Stimulated activated naive CD4-positive, alpha-beta T cell (primary cell): ENCODE data around the gene SRPK1.

ENCODE experiments used
- DNase-seq, 6 experiments: peaks; one replicate each; lab custom pipeline; 2025; lab: John Stamatoyannopoulos, UW

Gene SRPK1

GRCh38 chr6:35898003-35898402, 22.9 kb downstream of the SRPK1 start:
- DNase-seq: no peak

GRCh38 chr6:35897486-35897885, 23.4 kb downstream of the SRPK1 start:
- DNase-seq: no peak

DNA sequence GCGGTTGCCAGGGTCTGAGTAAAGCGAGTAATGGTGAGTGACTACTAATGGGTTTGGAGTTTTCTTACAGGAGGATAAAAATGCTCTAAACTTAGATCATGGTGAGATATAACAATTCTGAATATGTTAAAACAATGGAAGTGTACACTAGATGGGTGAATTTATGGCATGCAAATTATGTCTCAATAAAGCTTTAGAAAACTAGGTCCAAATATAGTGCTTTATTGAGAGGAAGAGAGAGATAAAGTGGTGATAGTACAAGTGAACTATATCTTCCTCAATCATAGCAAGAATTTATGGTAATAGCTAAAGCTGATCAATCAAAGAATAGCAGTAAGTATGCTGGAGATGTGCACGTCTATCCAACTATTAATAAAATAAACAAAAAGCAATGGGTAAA, 23.9 kb downstream of the SRPK1 start:
- no peak for DNase-seq

DNA sequence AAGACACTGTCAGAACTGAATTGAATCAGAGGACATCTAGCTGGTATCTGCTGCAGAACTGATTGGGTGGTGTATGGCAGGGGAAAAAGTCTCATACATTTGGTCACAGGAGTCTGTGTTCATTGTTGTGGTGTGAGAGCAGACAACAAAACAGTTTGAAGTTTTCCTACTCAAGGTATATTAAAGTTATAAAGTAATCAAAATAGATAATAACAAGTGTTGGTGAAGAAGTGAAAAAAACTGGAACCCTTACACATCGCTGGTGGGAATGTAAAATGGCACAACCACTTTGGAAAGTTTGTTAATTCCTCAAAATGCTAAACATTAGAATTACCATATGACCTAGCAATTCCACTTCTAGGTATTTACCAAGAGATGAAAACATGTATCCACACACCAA, 24.7 kb downstream of the SRPK1 start:
- DNase-seq: no peak

DNA sequence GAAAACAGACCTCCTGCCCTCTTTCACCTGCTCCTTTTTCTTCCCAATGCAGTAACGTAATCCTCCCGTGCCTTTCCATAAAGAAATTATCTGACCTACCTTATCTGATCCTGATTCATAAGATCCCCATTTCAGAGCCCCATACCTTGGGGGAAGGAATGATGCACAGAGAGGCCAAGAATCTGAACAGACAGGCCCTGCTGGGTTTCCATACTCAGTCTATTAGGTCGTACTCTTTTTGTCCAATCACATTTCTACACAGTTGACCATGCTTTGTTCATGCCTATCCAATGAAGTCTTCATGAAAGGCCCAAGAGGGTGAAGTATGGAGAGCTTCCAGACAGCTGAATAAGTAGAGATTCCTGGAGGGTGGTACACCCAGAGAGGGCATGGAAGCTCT, 25.3 kb downstream of the SRPK1 start:
- DNase-seq: no peak

DNA sequence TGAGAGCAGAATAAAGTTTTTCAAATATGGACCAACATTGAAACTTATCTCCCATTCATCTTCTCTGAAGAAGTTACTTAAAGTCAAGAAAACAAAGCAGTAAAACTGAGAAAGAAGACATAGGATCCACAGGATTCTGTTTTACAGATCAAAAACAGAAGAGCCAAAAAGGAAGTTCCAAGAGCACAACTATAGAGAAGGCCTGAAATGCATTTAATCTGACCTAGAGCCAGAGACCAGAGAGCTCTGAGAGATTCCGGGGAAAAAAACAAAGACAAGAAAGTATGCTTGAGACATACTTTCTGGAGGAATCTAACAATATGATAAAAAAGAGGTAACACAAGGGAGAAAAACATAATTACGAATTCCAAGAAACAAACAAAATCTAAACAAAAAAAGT, 26.1 kb downstream of the SRPK1 start:
- no peak for DNase-seq

- DNase-seq: no peak
These were observed 27.7 kb downstream of the SRPK1 start for GRCh38 chr6:35893246-35893645.

- no peak for DNase-seq
These were observed 28.4 kb downstream of the SRPK1 start for GRCh38 chr6:35892482-35892881.

DNA sequence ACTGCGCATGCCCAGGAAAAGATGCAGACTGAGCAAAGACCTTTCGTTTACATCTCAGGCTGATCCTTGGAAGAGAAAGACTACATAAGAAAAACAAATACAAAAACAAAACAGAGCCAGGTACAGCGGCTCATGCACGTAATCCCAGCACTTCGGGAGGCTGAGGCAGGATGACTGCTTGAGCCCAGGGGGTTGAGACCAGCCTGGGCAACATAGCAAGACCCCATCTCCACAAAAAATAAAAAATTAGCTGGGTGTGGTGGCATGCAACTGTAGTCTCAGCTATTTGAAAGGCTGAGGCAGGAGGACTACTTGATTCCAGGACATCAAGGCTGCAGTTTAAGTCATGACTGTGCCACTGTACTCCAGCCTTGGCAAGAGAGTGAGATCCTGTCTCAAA, 41.7 kb downstream of the SRPK1 start:
- no peak for DNase-seq

GRCh38 chr6:35876902-35877301, 44.0 kb downstream of the SRPK1 start:
- no peak for DNase-seq

GRCh38 chr6:35874730-35875129, 46.2 kb downstream of the SRPK1 start:
- DNase-seq: no peak

DNA sequence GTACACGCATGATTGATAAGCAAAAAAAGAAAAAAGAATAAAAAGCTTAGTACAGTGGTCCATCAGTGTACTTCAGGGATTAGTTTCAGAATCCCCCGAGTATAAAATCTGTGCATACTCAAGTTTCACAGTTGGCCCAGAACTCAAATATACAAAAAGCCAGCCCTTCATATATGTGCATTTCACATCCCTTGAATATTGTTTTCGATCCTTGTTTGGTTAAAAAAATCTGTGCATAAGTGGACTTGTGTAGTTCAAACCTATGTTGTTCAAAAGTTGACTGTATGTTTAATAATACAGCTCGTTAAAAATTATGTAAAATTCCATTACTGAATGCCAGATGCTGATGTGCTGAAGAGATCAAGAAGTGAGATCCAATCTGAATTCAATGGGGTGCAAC, 61.5 kb downstream of the SRPK1 start:
- no peak for DNase-seq

GRCh38 chr6:35857853-35858252, 63.0 kb downstream of the SRPK1 start:
- no peak for DNase-seq

DNA sequence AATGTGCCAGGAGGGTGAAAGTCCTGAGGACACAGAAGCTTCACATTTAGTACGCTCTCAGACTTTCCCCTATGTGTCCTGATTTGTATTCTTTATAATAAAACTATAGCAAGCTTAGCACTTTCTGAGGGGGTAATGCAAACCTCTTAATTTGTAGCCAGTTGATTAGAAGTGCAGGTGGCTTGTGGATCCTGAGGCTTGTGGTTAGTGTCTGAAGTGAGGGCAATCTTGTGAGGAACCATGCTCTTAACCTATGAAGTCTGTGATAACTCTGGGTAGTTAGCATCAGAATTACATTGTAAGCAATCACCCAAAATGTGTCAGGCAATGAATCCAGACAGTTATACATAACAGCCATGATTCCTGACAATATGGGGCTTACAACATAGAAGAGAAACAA, 64.6 kb downstream of the SRPK1 start:
- DNase-seq: no peak

- DNase-seq: no peak
These were observed 67.9 kb downstream of the SRPK1 start for GRCh38 chr6:35852994-35853393.

- DNase-seq: no peak
These were observed 70.7 kb downstream of the SRPK1 start for GRCh38 chr6:35850208-35850607.

DNA sequence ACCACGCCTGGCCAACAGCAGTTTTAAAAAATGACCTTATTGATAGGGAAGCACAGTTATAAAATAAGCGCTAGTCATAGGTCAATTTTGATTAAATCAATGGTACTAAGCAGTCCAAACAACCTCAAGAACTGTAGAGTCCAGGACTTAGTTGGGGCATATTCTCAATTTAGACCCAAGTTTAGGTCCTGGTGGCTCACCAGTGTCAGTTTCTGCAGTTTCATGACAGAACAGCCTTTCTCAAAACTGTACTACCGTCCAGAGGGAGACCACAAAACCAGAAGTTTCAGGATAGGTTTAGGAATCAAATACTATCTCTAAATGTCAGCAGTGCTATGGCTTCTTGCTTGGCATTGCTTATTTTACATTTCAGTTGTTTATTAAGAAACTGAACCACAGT, 76.6 kb downstream of the SRPK1 start:
- no peak for DNase-seq

DNA sequence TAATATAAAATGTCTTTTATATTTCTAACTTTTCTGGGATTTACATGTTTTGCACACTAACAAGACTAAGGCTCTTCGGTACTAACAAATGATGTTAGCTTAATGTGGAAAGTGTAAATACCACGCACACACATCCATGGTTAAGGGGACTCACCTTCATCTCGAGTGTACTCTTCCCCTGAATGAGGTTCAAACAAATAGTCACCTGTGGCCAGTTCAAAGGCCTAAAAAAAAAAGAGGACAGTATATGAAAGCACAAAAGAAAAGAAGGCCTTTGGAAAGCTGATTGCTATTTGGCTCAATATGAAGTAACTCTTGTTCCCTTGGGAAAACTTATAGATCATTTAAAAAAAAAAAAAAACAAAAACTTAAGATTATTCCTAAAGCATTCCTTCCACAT, 78.5 kb downstream of the SRPK1 start:
- no peak for DNase-seq

GRCh38 chr6:35839019-35839418, 81.9 kb downstream of the SRPK1 start:
- no peak for DNase-seq

GRCh38 chr6:35833536-35833935, 87.4 kb downstream of the SRPK1 start:
- DNase-seq: no peak

DNA sequence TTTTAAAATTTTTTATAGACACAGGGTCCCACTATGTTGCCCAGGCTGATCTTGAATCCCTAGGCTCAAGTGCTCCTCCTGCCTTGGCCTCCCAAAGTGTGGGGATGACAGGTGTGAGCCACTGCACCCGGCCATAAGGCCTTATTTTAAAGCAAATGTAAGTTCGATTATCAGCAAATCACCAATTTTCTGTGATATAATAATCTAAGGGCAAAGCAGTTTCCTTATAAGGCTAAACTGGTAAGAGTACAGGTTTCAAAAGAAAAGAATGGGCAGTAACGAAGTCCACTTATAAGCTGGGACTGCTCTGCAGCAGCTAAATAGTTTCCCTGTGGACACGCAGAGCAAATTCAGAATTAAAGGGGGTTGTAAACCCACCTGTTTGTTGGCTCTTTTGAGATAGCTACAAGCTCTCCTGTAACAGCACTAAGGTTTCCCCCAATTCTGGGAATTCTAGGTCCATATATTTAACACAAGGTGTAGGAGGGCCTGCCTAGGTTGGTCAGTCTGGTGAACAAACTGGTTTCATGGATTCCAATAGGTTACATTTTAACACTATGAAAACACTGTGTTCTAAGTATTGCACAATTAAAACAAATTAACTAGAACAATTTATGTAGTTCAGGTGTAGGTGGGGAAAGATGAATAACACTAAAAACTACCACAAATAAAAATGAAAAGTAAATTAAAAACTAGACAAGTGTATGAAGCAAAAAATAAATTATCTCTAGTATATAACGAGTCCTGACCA, 89.5 kb downstream of the SRPK1 start:
- no peak for DNase-seq

- DNase-seq: no peak
These were observed 91.6 kb downstream of the SRPK1 start for GRCh38 chr6:35829306-35829705.

GRCh38 chr6:35824552-35825192, 96.2 kb downstream of the SRPK1 start:
- no peak for DNase-seq

- DNase-seq: no peak
These were observed 97.3 kb downstream of the SRPK1 start for GRCh38 chr6:35823601-35824000.
